Smooth muscle cell (in vitro differentiated cells): Measurements from ENCODE around the gene AUTS2. TPM values are rescaled to one million over a fixed set of nuclear protein-coding genes. Genes with fewer than 3 reads are reported as not detected.

Experiments
- DNase-seq: peaks from one replicate; lab custom pipeline; 2025; ENCODE audit not compliant: unreplicated experiment; lab: John Stamatoyannopoulos, UW
- H2AFZ ChIP-seq: fragments of 200-600 bp; sonication (generic); 2 replicates; pipeline ENCODE4 v1.6.0; 2016; ENCODE audit warnings: antibody characterized with exemption, low read depth, mild to moderate bottlenecking
- H3F3A ChIP-seq: fragments of 200-600 bp; sonication (generic); 2 replicates; pipeline ENCODE4 v1.6.0; 2017; ENCODE audit warnings: antibody characterized with exemption, low read depth
- H3K27ac ChIP-seq: fragments of 200-600 bp; sonication (generic); 2 replicates; pipeline ENCODE4 v1.5.1; 2016; ENCODE audit warnings: low read depth, mild to moderate bottlenecking
- H3K27me3 ChIP-seq: fragments of 200-600 bp; sonication (generic); 2 replicates; pipeline ENCODE4 v1.6.1; 2016; ENCODE audit warnings: low read depth, mild to moderate bottlenecking
- H3K36me3 ChIP-seq: fragments of 200-600 bp; sonication (generic); 2 replicates; pipeline ENCODE4 v1.5.1; 2016; ENCODE audit warnings: low read depth
- H3K4me1 ChIP-seq: fragments of 200-600 bp; sonication (generic); 2 replicates; pipeline ENCODE4 v1.5.1; 2016; ENCODE audit warnings: low read depth
- H3K4me2 ChIP-seq: fragments of 200-600 bp; sonication (generic); 2 replicates; pipeline ENCODE4 v1.6.0; 2016; ENCODE audit warnings: mild to moderate bottlenecking
- H3K4me3 ChIP-seq: fragments of 200-600 bp; sonication (generic); 2 replicates; pipeline ENCODE4 v1.5.1; 2016; ENCODE audit warnings: mild to moderate bottlenecking
- H3K79me2 ChIP-seq: fragments of 200-600 bp; sonication (generic); 2 replicates; pipeline ENCODE4 v1.6.0; 2016; ENCODE audit warnings: low read depth, mild to moderate bottlenecking
- H3K9ac ChIP-seq: fragments of 200-600 bp; sonication (generic); 2 replicates; pipeline ENCODE4 v1.6.0; 2016; ENCODE audit warnings: low read depth
- H3K9me3 ChIP-seq: fragments of 200-600 bp; sonication (generic); replicated peaks from 2 replicates; pipeline ENCODE4 v1.5.1; 2016; ENCODE audit warnings: low read depth
- H4K20me1 ChIP-seq: fragments of 200-600 bp; sonication (generic); 2 replicates; pipeline ENCODE4 v1.6.0; 2016; ENCODE audit warnings: low read depth
- WGBS: methylation state at CpG from one replicate; pipeline ENCODE4 v1.1.7; 2016; ENCODE audit warnings: low lambda C conversion rate; 5-methylcytosine and 5-hydroxymethylcytosine counted together
- polyA plus RNA-seq: library from polyadenylated mRNA; unstranded; fragments of >200 nt; fragmentation: Nextera tagmentation; extraction: Ambion mirVana; gene quantifications from 2 replicates; pipeline ENCODE4 v1.2.1, GENCODE V29; 2016
- total RNA-seq: library from RNA; depleted of rRNA; stranded (reverse); fragments of >200 nt; gene quantifications from 2 replicates; pipeline ENCODE4 v1.2.3, GENCODE V29; 2014
- TF ChIP-seq, protein P1 (sequence below): fragments of 200-600 bp; sonication (generic); IDR thresholded peaks from 2 replicates; pipeline ENCODE4 v1.5.1; 2017; ENCODE audit warnings: borderline replicate concordance, mild to moderate bottlenecking, antibody characterized with exemption; ENCODE audit not compliant: insufficient read depth, poor library complexity, severe bottlenecking

AUTS2 gene
- total and polyA plus RNA-seq, 2 experiments from 2014 or later = 6.5 to 8.6 TPM

- WGBS = 80% methylated on average over 7 of the region's 7 CpGs
- H3K4me3 ChIP-seq = no peak overlapping the region
- DNase-seq = no peak
- no peaks in the 10 kb centered on the region for H4K20me1 ChIP-seq
- H3K9ac ChIP-seq = no peak overlapping the region
- H3K9me3 ChIP-seq = no peaks in the 10 kb centered on the region
- TF ChIP-seq, protein P1, sequence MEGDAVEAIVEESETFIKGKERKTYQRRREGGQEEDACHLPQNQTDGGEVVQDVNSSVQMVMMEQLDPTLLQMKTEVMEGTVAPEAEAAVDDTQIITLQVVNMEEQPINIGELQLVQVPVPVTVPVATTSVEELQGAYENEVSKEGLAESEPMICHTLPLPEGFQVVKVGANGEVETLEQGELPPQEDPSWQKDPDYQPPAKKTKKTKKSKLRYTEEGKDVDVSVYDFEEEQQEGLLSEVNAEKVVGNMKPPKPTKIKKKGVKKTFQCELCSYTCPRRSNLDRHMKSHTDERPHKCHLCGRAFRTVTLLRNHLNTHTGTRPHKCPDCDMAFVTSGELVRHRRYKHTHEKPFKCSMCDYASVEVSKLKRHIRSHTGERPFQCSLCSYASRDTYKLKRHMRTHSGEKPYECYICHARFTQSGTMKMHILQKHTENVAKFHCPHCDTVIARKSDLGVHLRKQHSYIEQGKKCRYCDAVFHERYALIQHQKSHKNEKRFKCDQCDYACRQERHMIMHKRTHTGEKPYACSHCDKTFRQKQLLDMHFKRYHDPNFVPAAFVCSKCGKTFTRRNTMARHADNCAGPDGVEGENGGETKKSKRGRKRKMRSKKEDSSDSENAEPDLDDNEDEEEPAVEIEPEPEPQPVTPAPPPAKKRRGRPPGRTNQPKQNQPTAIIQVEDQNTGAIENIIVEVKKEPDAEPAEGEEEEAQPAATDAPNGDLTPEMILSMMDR = no peak
- no peak overlapping the region for H2AFZ ChIP-seq
- no peaks in the 10 kb centered on the region for H3K27me3 ChIP-seq
- no peak overlapping the region for H3K27ac ChIP-seq
- H3K4me1 ChIP-seq = no peaks in the 10 kb centered on the region
- H3K79me2 ChIP-seq = no peaks in the 10 kb centered on the region
- no peak overlapping the region for H3K4me2 ChIP-seq
- H3F3A ChIP-seq = no peaks in the 10 kb centered on the region
- H3K36me3 ChIP-seq = no peaks in the 10 kb centered on the region
Measured at GRCh38 chr7:70607281-70607680, 1009.0 kb downstream of the AUTS2 start.

GRCh38 chr7:70607759-70608158, 1009.5 kb downstream of the AUTS2 start:
- TF ChIP-seq, protein P1 = no peak
- H3K9me3 ChIP-seq = no peaks in the 10 kb centered on the region
- H3K4me1 ChIP-seq = no peaks in the 10 kb centered on the region
- no peaks in the 10 kb centered on the region for H4K20me1 ChIP-seq
- no peak overlapping the region for H3K9ac ChIP-seq
- no peaks in the 10 kb centered on the region for H3K79me2 ChIP-seq
- H2AFZ ChIP-seq = no peak overlapping the region
- H3K27ac ChIP-seq = no peak overlapping the region
- H3K4me3 ChIP-seq = no peak overlapping the region
- H3K4me2 ChIP-seq = no peak overlapping the region
- no peak for DNase-seq
- H3F3A ChIP-seq = no peaks in the 10 kb centered on the region
- no peaks in the 10 kb centered on the region for H3K36me3 ChIP-seq
- 91% methylated on average over 1 of the region's 1 CpG for WGBS
- no peaks in the 10 kb centered on the region for H3K27me3 ChIP-seq

GRCh38 chr7:70608229-70608628, 1010.0 kb downstream of the AUTS2 start:
- H3F3A ChIP-seq = no peaks in the 10 kb centered on the region
- H3K9ac ChIP-seq = no peak overlapping the region
- no peak for DNase-seq
- peaks cover 2% of the 10 kb centered on the region for H3K4me1 ChIP-seq
- WGBS = 66% methylated on average over 3 of the region's 3 CpGs
- H2AFZ ChIP-seq = no peak overlapping the region
- H3K27ac ChIP-seq = no peak overlapping the region
- TF ChIP-seq, protein P1 = no peak
- H3K27me3 ChIP-seq = no peaks in the 10 kb centered on the region
- H3K36me3 ChIP-seq = no peaks in the 10 kb centered on the region
- no peaks in the 10 kb centered on the region for H4K20me1 ChIP-seq
- H3K4me2 ChIP-seq = no peak overlapping the region
- H3K9me3 ChIP-seq = no peaks in the 10 kb centered on the region
- no peak overlapping the region for H3K4me3 ChIP-seq
- no peaks in the 10 kb centered on the region for H3K79me2 ChIP-seq

- TF ChIP-seq, protein P1 = no peak
- H4K20me1 ChIP-seq = no peaks in the 10 kb centered on the region
- H3K27ac ChIP-seq = no peak overlapping the region
- H3K4me3 ChIP-seq = no peak overlapping the region
- H3K4me1 ChIP-seq = peaks cover 19% of the 10 kb centered on the region
- H3K9me3 ChIP-seq = no peaks in the 10 kb centered on the region
- H3K27me3 ChIP-seq = peaks cover 1% of the 10 kb centered on the region
- 66% methylated on average over 5 of the region's 5 CpGs for WGBS
- H2AFZ ChIP-seq = no peak overlapping the region
- DNase-seq = no peak
- H3K4me2 ChIP-seq = no peak overlapping the region
- no peaks in the 10 kb centered on the region for H3K36me3 ChIP-seq
- H3F3A ChIP-seq = no peaks in the 10 kb centered on the region
- H3K9ac ChIP-seq = no peak overlapping the region
- H3K79me2 ChIP-seq = no peaks in the 10 kb centered on the region
Measured at GRCh38 chr7:70612811-70613210, 1014.5 kb downstream of the AUTS2 start.
